GM08714 (cell line): ENCODE measurements around the gene PCDHB6.
"Not testable (repeated sequence)": the region's sequence is repeated elsewhere in the genome, so short reads cannot be mapped to it uniquely, and the experiment has no call there.

ENCODE experiments used
- H3K4me3 ChIP-seq: fragments of 200-500 bp; sonication (Bioruptor generic); 2 replicates; pipeline ENCODE4 v1.5.1; 2014; ENCODE audit warnings: mild to moderate bottlenecking, low read length, inconsistent platforms
- ZNF274 ChIP-seq: IDR thresholded peaks from 2 replicates; pipeline ENCODE4 v1.6.1; 2012; ENCODE audit warnings: mild to moderate bottlenecking, low read depth, low read length

The PCDHB6 gene

DNA sequence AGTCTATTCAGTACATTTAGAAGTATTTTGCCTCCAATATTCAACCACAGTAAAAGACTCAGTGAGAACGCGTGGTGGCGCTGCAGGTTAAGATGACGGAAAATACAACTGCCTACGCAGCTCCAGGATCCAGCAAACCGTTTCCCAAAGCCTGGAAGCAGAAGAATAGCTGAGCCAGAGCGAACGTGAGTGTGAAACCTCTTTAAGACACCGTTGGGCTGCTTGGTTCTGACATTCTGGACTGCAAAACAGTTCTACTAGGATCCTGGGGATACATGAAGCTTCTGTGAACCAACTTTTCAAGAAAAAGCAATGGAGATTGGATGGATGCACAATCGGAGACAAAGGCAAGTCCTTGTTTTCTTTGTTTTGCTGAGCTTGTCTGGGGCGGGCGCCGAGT is 32.4 kb downstream of the PCDHB6 start, which contains the start of gene PCDHB16:
Gene PCDHB16 (plus strand): TSS at position 140 of the 400 bp plus-strand sequence. CDS start 173 bp downstream, at position 313.
- no peak for TF ChIP-seq ZNF274
- H3K4me3 ChIP-seq, result no peak within 1 kb of the TSS

DNA sequence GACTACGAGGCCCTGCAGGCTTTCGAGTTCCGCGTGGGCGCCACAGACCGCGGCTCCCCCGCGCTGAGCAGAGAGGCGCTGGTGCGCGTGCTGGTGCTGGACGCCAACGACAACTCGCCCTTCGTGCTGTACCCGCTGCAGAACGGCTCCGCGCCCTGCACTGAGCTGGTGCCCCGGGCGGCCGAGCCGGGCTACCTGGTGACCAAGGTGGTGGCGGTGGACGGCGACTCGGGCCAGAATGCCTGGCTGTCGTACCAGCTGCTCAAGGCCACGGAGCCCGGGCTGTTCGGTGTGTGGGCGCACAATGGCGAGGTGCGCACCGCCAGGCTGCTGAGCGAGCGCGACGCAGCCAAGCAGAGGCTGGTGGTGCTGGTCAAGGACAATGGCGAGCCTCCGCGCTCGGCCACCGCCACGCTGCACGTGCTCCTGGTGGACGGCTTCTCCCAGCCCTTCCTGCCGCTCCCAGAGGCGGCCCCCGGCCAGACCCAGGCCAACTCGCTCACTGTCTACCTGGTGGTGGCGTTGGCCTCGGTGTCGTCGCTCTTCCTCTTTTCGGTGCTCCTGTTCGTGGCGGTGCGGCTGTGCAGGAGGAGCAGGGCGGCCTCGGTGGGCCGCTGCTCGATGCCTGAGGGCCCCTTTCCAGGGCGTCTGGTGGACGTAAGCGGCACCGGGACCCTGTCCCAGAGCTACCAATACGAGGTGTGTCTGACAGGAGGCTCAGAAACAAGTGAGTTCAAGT is 34.4 kb downstream of the PCDHB6 start:
- H3K4me3 ChIP-seq, result not testable (repeated sequence)

DNA sequence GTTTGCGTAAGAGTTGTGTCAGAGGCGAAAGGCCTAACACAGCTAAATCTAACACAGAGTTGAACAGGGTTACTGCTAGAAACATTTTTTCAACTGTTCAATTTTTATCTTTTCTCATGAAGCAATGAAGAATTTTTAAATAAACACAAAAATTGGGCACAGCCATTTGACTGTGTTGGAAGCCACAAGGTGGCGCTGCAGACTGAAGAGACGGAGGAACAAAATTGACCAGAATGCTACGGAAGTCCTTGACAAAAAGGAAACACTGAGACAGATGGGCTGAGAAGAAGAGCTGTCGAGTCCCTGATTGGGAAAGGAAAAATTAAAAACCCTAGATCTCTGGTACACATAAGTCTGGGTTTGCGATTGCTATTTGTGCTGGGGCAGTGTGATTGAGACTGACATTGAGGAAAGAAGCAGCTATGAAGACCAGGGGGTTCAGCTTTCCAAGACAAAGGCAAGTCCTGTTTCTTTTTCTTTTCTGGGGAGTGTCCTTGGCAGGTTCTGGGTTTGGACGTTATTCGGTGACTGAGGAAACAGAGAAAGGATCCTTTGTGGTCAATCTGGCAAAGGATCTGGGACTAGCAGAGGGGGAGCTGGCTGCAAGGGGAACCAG is 37.1 kb downstream of the PCDHB6 start, which contains the start of gene PCDHB9:
Gene PCDHB9 (plus strand): TSS at position 265 of the 616 bp plus-strand sequence. CDS start 158 bp downstream, at position 423.
- H3K4me3 ChIP-seq, result no peak within 1 kb of the TSS
- no peak for TF ChIP-seq ZNF274

DNA sequence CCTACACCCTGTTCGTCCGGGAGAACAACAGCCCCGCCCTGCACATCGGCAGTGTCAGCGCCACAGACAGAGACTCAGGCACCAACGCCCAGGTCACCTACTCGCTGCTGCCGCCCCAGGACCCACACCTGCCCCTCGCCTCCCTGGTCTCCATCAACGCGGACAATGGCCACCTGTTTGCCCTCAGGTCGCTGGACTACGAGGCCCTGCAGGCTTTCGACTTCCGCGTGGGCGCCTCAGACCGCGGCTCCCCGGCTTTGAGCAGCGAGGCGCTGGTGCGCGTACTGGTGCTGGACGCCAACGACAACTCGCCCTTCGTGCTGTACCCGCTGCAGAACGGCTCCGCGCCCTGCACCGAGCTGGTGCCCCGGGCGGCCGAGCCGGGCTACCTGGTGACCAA is 38.8 kb downstream of the PCDHB6 start:
- not testable (repeated sequence) for H3K4me3 ChIP-seq

DNA sequence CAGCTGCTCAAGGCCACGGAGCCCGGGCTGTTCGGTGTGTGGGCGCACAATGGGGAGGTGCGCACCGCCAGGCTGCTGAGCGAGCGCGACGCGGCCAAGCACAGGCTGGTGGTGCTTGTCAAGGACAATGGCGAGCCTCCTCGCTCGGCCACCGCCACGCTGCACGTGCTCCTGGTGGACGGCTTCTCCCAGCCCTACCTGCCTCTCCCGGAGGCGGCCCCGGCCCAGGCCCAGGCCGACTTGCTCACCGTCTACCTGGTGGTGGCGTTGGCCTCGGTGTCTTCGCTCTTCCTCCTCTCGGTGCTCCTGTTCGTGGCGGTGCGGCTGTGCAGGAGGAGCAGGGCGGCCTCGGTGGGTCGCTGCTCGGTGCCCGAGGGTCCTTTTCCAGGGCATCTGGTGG is 39.3 kb downstream of the PCDHB6 start:
- not testable (repeated sequence) for H3K4me3 ChIP-seq

DNA sequence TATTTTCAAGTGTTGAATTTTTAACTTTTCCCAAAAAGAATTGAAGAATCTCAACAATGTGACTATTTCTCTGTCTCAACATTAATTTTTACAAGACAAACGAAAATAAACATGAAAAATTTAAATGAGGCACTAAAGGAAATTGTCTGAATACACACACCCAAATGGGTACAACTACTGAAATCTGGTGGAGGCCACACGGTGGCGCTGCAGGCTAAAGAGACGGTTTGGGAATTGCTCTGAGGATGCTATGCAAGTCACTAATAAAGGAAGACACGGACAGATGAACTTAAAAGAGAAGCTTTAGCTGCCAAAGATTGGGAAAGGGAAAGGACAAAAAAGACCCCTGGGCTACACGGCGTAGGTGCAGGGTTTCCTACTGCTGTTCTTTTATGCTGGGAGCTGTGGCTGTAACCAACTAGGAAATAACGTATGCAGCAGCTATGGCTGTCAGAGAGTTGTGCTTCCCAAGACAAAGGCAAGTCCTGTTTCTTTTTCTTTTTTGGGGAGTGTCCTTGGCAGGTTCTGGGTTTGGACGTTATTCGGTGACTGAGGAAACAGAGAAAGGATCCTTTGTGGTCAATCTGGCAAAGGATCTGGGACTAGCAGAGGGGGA is 42.4 kb downstream of the PCDHB6 start, which contains the start of gene PCDHB10:
Gene PCDHB10 (plus strand): TSS at position 244 of the 616 bp plus-strand sequence. CDS start 200 bp downstream, at position 444.
- no peak for TF ChIP-seq ZNF274
- H3K4me3 ChIP-seq, result no peak within 1 kb of the TSS

DNA sequence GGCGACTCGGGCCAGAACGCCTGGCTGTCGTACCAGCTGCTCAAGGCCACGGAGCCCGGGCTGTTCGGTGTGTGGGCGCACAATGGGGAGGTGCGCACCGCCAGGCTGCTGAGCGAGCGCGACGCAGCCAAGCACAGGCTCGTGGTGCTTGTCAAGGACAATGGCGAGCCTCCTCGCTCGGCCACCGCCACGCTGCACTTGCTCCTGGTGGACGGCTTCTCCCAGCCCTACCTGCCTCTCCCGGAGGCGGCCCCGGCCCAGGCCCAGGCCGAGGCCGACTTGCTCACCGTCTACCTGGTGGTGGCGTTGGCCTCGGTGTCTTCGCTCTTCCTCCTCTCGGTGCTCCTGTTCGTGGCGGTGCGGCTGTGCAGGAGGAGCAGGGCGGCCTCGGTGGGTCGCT is 44.5 kb downstream of the PCDHB6 start:
- not testable (repeated sequence) for H3K4me3 ChIP-seq

DNA sequence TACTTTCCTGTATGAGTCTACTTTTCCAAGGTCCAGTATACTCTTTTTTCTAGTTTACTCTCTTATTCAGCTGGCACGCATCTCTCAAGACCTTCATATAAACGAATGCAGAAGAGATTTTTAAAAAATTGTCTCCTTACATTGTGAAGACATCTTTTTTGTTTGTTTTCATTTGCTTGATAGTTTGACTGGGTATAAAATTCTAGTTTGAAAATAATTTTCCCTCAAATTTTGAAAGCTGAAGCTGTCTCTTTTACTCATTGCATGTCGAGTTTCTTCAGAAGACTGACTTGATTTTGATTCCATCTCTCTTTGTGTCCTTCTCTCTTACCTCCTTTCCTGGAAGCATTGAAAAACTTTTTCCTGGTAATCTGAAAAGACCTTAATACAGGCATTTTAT is 46.5 kb downstream of the PCDHB6 start:
- no peak overlapping the region for H3K4me3 ChIP-seq
- TF ChIP-seq ZNF274, result no peak

DNA sequence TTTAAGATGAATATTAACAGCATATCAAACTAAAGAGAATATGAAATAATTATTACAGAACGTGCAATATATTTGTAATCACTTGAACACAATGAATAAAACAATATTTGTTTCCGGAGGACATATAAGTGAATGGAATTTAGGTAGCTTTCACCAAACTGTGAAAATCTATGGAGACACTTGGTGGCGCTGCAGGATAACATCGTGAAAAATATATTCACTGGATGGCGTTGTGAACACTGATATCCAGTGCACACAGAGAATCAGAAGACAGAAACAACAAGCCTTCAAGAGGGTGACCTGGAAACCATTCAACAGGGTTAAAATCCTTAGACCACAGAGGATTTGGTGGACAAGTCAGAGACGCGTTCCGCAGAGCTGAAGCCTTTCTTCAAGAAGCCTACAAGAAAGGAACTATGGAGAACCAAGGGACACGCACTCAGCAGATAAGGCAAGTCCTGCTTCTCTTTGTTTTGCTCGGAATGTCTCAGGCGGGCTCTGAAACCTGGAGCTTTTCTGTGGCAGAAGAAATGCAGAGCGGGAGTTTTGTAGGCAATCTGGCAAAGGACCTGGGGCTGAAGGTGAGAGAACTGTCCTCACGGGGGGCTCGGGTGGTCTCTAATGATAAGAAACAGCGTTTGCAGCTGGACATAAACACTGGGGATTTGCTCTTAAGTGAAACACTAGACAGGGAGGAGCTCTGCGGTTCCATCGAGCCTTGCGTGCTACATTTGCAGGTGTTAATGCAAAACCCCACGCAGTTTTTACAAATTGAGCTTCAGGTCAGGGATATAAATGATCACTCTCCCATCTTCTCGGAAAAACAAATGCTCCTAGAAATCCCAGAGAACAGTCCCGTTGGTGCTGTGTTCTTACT is 49.7 kb downstream of the PCDHB6 start, which contains the start of gene PCDHB11:
Gene PCDHB11 (plus strand): TSS at position 269 of the 877 bp plus-strand sequence. CDS start 148 bp downstream, at position 417.
- no peak within 1 kb of the TSS for H3K4me3 ChIP-seq

DNA sequence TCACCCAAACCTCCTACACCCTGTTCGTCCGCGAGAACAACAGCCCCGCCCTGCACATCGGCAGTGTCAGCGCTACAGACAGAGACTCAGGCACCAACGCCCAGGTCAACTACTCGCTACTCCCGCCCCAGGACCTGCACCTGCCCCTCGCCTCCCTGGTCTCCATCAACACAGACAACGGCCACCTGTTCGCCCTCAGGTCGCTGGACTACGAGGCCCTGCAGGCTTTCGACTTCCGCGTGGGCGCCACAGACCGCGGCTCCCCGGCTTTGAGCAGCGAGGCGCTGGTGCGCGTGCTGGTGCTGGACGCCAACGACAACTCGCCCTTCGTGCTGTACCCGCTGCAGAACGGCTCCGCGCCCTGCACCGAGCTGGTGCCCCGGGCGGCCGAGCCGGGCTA is 51.3 kb downstream of the PCDHB6 start:
- not testable (repeated sequence) for H3K4me3 ChIP-seq

More for the DNA sequence above, 49.7 kb downstream of the PCDHB6 start, which contains the start of gene PCDHB11:
- no peak for TF ChIP-seq ZNF274

DNA sequence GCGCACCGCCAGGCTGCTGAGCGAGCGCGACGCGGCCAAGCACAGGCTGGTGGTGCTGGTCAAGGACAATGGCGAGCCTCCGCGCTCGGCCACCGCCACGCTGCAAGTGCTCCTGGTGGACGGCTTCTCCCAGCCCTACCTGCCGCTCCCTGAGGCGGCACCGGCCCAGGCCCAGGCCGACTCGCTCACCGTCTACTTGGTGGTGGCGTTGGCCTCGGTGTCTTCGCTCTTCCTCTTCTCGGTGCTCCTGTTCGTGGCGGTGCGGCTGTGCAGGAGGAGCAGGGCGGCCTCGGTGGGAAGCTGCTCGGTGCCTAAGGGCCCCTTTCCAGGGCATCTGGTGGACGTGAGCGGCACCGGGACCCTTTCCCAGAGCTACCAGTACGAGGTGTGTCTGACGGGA is 51.8 kb downstream of the PCDHB6 start:
- not testable (repeated sequence) for H3K4me3 ChIP-seq
